ENCODE results near the gene NDRG4.

- TF ChIP-seq POLR2A (IDR thresholded peaks at IDR 0.05) (no peak), CTCF (IDR thresholded peaks at IDR 0.05) (no peak), POLR2AphosphoS5 (IDR thresholded peaks at IDR 0.05) (no peak), EP300 (IDR thresholded peaks at IDR 0.05) (no peak)
Observed at GRCh38 chr16:58459344-58460218, 40.4 kb upstream of the NDRG4 start.

Measured in gastroesophageal sphincter (tissue), 3 donors.